KOPT-K1 (cell line): ENCODE measurements around the gene ATXN10.

Source experiments
- H3K27ac ChIP-seq: fragments of 200-600 bp; sonication (generic); 2 replicates; pipeline ENCODE4 v1.5.1; 2016; ENCODE audit warnings: antibody characterized with exemption, mild to moderate bottlenecking, low read depth, low read length; ENCODE audit not compliant: poor library complexity, severe bottlenecking
- H3K36me3 ChIP-seq: fragments of 200-600 bp; sonication (generic); 2 replicates; pipeline ENCODE4 v1.5.1; 2017; ENCODE audit warnings: antibody characterized with exemption, mild to moderate bottlenecking, low read length, moderate library complexity; ENCODE audit not compliant: insufficient read depth
- H3K9me3 ChIP-seq: fragments of 200-600 bp; sonication (generic); 2 replicates; pipeline ENCODE4 v1.5.1; 2017; ENCODE audit warnings: antibody characterized with exemption, low read length, mild to moderate bottlenecking; ENCODE audit not compliant: insufficient read depth, poor library complexity, severe bottlenecking

Gene ATXN10

GRCh38 chr22:45884201-45885062, 212.8 kb downstream of the ATXN10 start:
- no peak overlapping the region for H3K27ac ChIP-seq
- no peaks in the 10 kb centered on the region for H3K9me3 ChIP-seq
- H3K36me3 ChIP-seq, result no peaks in the 10 kb centered on the region

- H3K9me3 ChIP-seq, result no peaks in the 10 kb centered on the region
- H3K36me3 ChIP-seq, result no peaks in the 10 kb centered on the region
- H3K27ac ChIP-seq, result no peak overlapping the region
Measured at GRCh38 chr22:45885171-45885840, 213.7 kb downstream of the ATXN10 start.

- H3K27ac ChIP-seq, result no peak overlapping the region
- no peaks in the 10 kb centered on the region for H3K9me3 ChIP-seq
- no peaks in the 10 kb centered on the region for H3K36me3 ChIP-seq
Measured at GRCh38 chr22:45885941-45886395, 214.3 kb downstream of the ATXN10 start.

GRCh38 chr22:45886540-45886939, 214.9 kb downstream of the ATXN10 start:
- no peak overlapping the region for H3K27ac ChIP-seq
- no peaks in the 10 kb centered on the region for H3K9me3 ChIP-seq
- H3K36me3 ChIP-seq, result no peaks in the 10 kb centered on the region

GRCh38 chr22:45887202-45888131, 215.8 kb downstream of the ATXN10 start:
- Histone ChIP-seq H3K27ac (no peak overlapping the region), H3K36me3 (no peaks in the 10 kb centered on the region), H3K9me3 (no peaks in the 10 kb centered on the region)

- H3K36me3 ChIP-seq, result no peaks in the 10 kb centered on the region
- no peak overlapping the region for H3K27ac ChIP-seq
- no peaks in the 10 kb centered on the region for H3K9me3 ChIP-seq
Measured at GRCh38 chr22:45888221-45889092, 216.8 kb downstream of the ATXN10 start.

GRCh38 chr22:45889093-45889538, 217.5 kb downstream of the ATXN10 start:
- Histone ChIP-seq H3K36me3 (no peaks in the 10 kb centered on the region), H3K27ac (no peak overlapping the region), H3K9me3 (no peaks in the 10 kb centered on the region)

GRCh38 chr22:45889539-45890350, 218.1 kb downstream of the ATXN10 start:
- Histone ChIP-seq H3K9me3 (no peaks in the 10 kb centered on the region), H3K36me3 (no peaks in the 10 kb centered on the region), H3K27ac (no peak overlapping the region)

GRCh38 chr22:45890351-45890635, 218.7 kb downstream of the ATXN10 start:
- no peaks in the 10 kb centered on the region for H3K36me3 ChIP-seq
- no peak overlapping the region for H3K27ac ChIP-seq
- no peaks in the 10 kb centered on the region for H3K9me3 ChIP-seq

GRCh38 chr22:45891021-45891421, 219.4 kb downstream of the ATXN10 start:
- H3K36me3 ChIP-seq, result no peaks in the 10 kb centered on the region
- no peak overlapping the region for H3K27ac ChIP-seq
- H3K9me3 ChIP-seq, result no peaks in the 10 kb centered on the region

GRCh38 chr22:45891471-45891995, 219.9 kb downstream of the ATXN10 start:
- no peaks in the 10 kb centered on the region for H3K36me3 ChIP-seq
- H3K27ac ChIP-seq, result no peak overlapping the region
- no peaks in the 10 kb centered on the region for H3K9me3 ChIP-seq

GRCh38 chr22:45891996-45892621, 220.5 kb downstream of the ATXN10 start:
- H3K36me3 ChIP-seq, result no peaks in the 10 kb centered on the region
- H3K9me3 ChIP-seq, result no peaks in the 10 kb centered on the region
- no peak overlapping the region for H3K27ac ChIP-seq
